Activated CD4-positive, alpha-beta memory T cell treated with anti-CD3 and anti-CD28 coated beads for 36 hours (primary cell): ENCODE data around the gene RNF40. TPM values are rescaled to one million over a fixed set of nuclear protein-coding genes. Genes with fewer than 3 reads are reported as not detected.
A peak's percentile ranks its signal among the peaks of the same experiment; 100 is the strongest.

Source experiments
- CTCF ChIA-PET: fragments of 350-600 bp; sonication (Branson Sonifier 250); formaldehyde crosslinking; loops from one replicate; lab custom pipeline; 2021; ENCODE audit warnings: antibody characterized with exemption, inconsistent platforms; lab: Charles Lee
- POLR2A ChIA-PET: fragments of 350-600 bp; sonication (Branson Sonifier 250); formaldehyde crosslinking; loops from one replicate; lab custom pipeline; 2021; ENCODE audit warnings: antibody characterized with exemption; lab: Charles Lee
- DNase-seq: peaks from one replicate; pipeline ENCODE4 v3.0.0-alpha.2; 2020
- H3K27ac Mint-ChIP-seq: one replicate; pipeline ENCODE4 v1.8.0; 2021; ENCODE audit warnings: mixed read lengths
- H3K27me3 Mint-ChIP-seq: one replicate; pipeline ENCODE4 v1.8.0; 2021; ENCODE audit warnings: mixed read lengths
- H3K36me3 Mint-ChIP-seq: one replicate; pipeline ENCODE4 v1.8.0; 2021; ENCODE audit warnings: mixed read lengths
- H3K4me1 Mint-ChIP-seq: one replicate; pipeline ENCODE4 v1.8.0; 2021; ENCODE audit warnings: low read depth, mixed read lengths
- H3K4me3 Mint-ChIP-seq: one replicate; pipeline ENCODE4 v1.8.0; 2021; ENCODE audit warnings: mild to moderate bottlenecking, mixed read lengths
- H3K9me3 Mint-ChIP-seq: one replicate; pipeline ENCODE4 v1.8.0; 2021; ENCODE audit warnings: mixed read lengths
- intact Hi-C: fragments of 100-400 bp; cut with micrococcal nuclease; formaldehyde crosslinking; loops from one replicate; pipeline ENCODE4 v1.15.1; 2023
- total RNA-seq, 2 experiments: library from RNA; stranded (reverse); gene quantifications; one replicate each; pipeline ENCODE4 v1.2.3, GENCODE V29; 2021

Gene RNF40
- total RNA-seq, 2 experiments from 2014 or later, result 70.9 to 72.8 TPM

GRCh38 chr16:30757316-30757715 lies 4.8 kb upstream of the RNF40 start:
- H3K27ac Mint-ChIP-seq, result no peak overlapping the region
- H3K9me3 Mint-ChIP-seq, result no peaks in the 10 kb centered on the region
- ChIA-PET CTCF (no interaction called here), POLR2A (interaction anchor here (1.0 kb wide), 1 partner anchor 9 kb away, joined by 7 read pairs; the partner anchor contains the start of gene PHKG2)
- no peak for DNase-seq
- H3K27me3 Mint-ChIP-seq, result no peaks in the 10 kb centered on the region
- peaks cover 10% of the 10 kb centered on the region for H3K4me1 Mint-ChIP-seq
- intact Hi-C loops, result no loop called here
- no peak overlapping the region for H3K4me3 Mint-ChIP-seq
- H3K36me3 Mint-ChIP-seq, result peaks cover 3% of the 10 kb centered on the region

GRCh38 chr16:30758988-30759491 lies 3.1 kb upstream of the RNF40 start:
- H3K27ac Mint-ChIP-seq, result no peak overlapping the region
- H3K36me3 Mint-ChIP-seq, result peaks cover 8% of the 10 kb centered on the region
- no peaks in the 10 kb centered on the region for H3K9me3 Mint-ChIP-seq
- ChIA-PET POLR2A (no interaction called here), CTCF (no interaction called here)
- peaks cover 25% of the 10 kb centered on the region for H3K4me1 Mint-ChIP-seq
- no peaks in the 10 kb centered on the region for H3K27me3 Mint-ChIP-seq
- intact Hi-C loops, result no loop called here
- H3K4me3 Mint-ChIP-seq, result no peak overlapping the region
- no peak for DNase-seq

- intact Hi-C loops, result loop anchor here (5.0 kb wide), 1 partner anchor 103 kb away; the partner anchor contains the start of gene FBRS
- ChIA-PET POLR2A (interaction anchor here (0.9 to 1.0 kb wide), 2 partner anchors 9 to 12 kb away, joined by 3 to 5 read pairs; partner anchors contain the start of gene PHKG2), CTCF (interaction anchor here (1.0 to 7.2 kb wide), 2 partner anchors 55 to 82 kb away, joined by 3 to 30 read pairs; no protein-coding TSS in a partner anchor)
- DNase-seq, result no peak
- peaks cover 25% of the 10 kb centered on the region for H3K4me1 Mint-ChIP-seq
- no peak overlapping the region for H3K27ac Mint-ChIP-seq
- peaks cover 12% of the 10 kb centered on the region for H3K36me3 Mint-ChIP-seq
- H3K27me3 Mint-ChIP-seq, result no peaks in the 10 kb centered on the region
- no peaks in the 10 kb centered on the region for H3K9me3 Mint-ChIP-seq
- no peak overlapping the region for H3K4me3 Mint-ChIP-seq
Observed at GRCh38 chr16:30760001-30760559, 2.0 kb upstream of the RNF40 start.

GRCh38 chr16:30760577-30761426 lies 1.3 kb upstream of the RNF40 start:
- H3K4me1 Mint-ChIP-seq, result peaks cover 25% of the 10 kb centered on the region
- no peak overlapping the region for H3K27ac Mint-ChIP-seq
- ChIA-PET POLR2A (interaction anchor here (0.9 kb wide), 1 partner anchor 13 kb away, joined by 5 read pairs; the partner anchor contains the start of gene PHKG2), CTCF (interaction anchor here (7.2 kb wide), 1 partner anchor 54 kb away, joined by 30 read pairs; no protein-coding TSS in a partner anchor)
- no peaks in the 10 kb centered on the region for H3K27me3 Mint-ChIP-seq
- H3K36me3 Mint-ChIP-seq, result peaks cover 18% of the 10 kb centered on the region
- no peak for DNase-seq
- no peaks in the 10 kb centered on the region for H3K9me3 Mint-ChIP-seq
- peak overlapping the region; percentile 93 for H3K4me3 Mint-ChIP-seq
- intact Hi-C loops, result loop anchor here (5.0 kb wide), 1 partner anchor 104 kb away; the partner anchor contains the start of gene FBRS

DNA sequence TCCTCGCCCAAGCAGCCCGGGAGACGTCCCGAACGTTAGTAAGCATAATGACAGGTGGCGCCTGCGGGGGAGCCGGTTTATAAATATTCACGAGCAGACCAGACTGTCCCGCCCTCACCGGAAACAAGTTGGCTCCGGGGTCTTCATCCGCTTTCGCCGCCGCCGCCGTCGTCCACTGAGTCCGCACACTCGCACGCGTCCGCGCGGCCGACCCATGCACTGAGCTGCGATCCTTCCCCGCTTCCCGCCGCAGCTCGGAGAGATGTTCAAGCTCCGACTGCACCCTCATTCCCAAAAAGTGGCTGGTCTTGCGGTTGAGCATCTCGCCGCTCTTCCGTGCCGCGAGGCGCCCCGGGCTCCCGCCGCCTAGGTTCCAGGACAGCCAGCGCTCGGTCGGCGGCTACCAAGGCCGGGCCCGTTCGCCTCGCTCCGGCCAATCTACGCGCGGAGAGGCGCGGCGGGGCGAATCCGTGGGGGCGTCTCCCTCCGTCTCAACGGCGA lies 645 bp upstream of the RNF40 start:
- H3K36me3 Mint-ChIP-seq, result peaks cover 20% of the 10 kb centered on the region
- CTCF ChIA-PET, result interaction anchor here (7.2 kb wide), 1 partner anchor 53 kb away, joined by 30 read pairs; no protein-coding TSS in a partner anchor
- intact Hi-C loops, result loop anchor here (5.0 kb wide), 1 partner anchor 104 kb away; the partner anchor contains the start of gene FBRS
- DNase-seq, result peak; percentile 53
- H3K27ac Mint-ChIP-seq, result peak overlapping the region; percentile 81
- POLR2A ChIA-PET, result no interaction called here
- peak overlapping the region; percentile 93 for H3K4me3 Mint-ChIP-seq
- H3K4me1 Mint-ChIP-seq, result peaks cover 25% of the 10 kb centered on the region
- no peaks in the 10 kb centered on the region for H3K9me3 Mint-ChIP-seq
- H3K27me3 Mint-ChIP-seq, result no peaks in the 10 kb centered on the region

- H3K4me3 Mint-ChIP-seq, result peak overlapping the region; percentile 93
- no peaks in the 10 kb centered on the region for H3K9me3 Mint-ChIP-seq
- intact Hi-C loops, result loop anchor here (1.0 to 5.0 kb wide), 5 partner anchors 12 to 194 kb away; partner anchors contain the start of genes FBRS and PHKG2
- no peak for DNase-seq
- H3K36me3 Mint-ChIP-seq, result peaks cover 29% of the 10 kb centered on the region
- peak overlapping the region; percentile 81 for H3K27ac Mint-ChIP-seq
- CTCF ChIA-PET, result interaction anchor here (1.1 to 7.2 kb wide), 2 partner anchors 52 to 139 kb away, joined by 3 to 30 read pairs; no protein-coding TSS in a partner anchor
- peaks cover 25% of the 10 kb centered on the region for H3K4me1 Mint-ChIP-seq
- H3K27me3 Mint-ChIP-seq, result no peaks in the 10 kb centered on the region
- POLR2A ChIA-PET, result interaction anchor here (1.5 kb wide), 1 partner anchor 42 kb away, joined by 3 read pairs; no protein-coding TSS in a partner anchor
Observed at GRCh38 chr16:30762991-30763725, 1.0 kb downstream of the RNF40 start.

GRCh38 chr16:30764086-30764485 lies 2.0 kb downstream of the RNF40 start:
- Mint-ChIP-seq H3K4me3 (peak overlapping the region; percentile 18), H3K4me1 (peaks cover 25% of the 10 kb centered on the region), H3K9me3 (no peaks in the 10 kb centered on the region), H3K27ac (no peak overlapping the region), H3K36me3 (peaks cover 36% of the 10 kb centered on the region), H3K27me3 (no peaks in the 10 kb centered on the region)
- DNase-seq, result no peak
- CTCF ChIA-PET, result interaction anchor here (7.2 kb wide), 1 partner anchor 51 kb away, joined by 30 read pairs; no protein-coding TSS in a partner anchor
- intact Hi-C loops, result loop anchor here (5.0 kb wide), 1 partner anchor 107 kb away; the partner anchor contains the start of gene FBRS
- POLR2A ChIA-PET, result no interaction called here

- H3K9me3 Mint-ChIP-seq, result no peaks in the 10 kb centered on the region
- no peaks in the 10 kb centered on the region for H3K27me3 Mint-ChIP-seq
- CTCF ChIA-PET, result interaction anchor here (7.2 kb wide), 1 partner anchor 50 kb away, joined by 30 read pairs; no protein-coding TSS in a partner anchor
- H3K27ac Mint-ChIP-seq, result no peak overlapping the region
- no peak for DNase-seq
- peaks cover 40% of the 10 kb centered on the region for H3K36me3 Mint-ChIP-seq
- H3K4me3 Mint-ChIP-seq, result no peak overlapping the region
- POLR2A ChIA-PET, result interaction anchor here (1.0 kb wide), 1 partner anchor 17 kb away, joined by 4 read pairs; the partner anchor contains the start of gene PHKG2
- peaks cover 25% of the 10 kb centered on the region for H3K4me1 Mint-ChIP-seq
- intact Hi-C loops, result loop anchor here (5.0 kb wide), 1 partner anchor 108 kb away; the partner anchor contains the start of gene FBRS
Observed at GRCh38 chr16:30764816-30765465, 2.8 kb downstream of the RNF40 start.

DNA sequence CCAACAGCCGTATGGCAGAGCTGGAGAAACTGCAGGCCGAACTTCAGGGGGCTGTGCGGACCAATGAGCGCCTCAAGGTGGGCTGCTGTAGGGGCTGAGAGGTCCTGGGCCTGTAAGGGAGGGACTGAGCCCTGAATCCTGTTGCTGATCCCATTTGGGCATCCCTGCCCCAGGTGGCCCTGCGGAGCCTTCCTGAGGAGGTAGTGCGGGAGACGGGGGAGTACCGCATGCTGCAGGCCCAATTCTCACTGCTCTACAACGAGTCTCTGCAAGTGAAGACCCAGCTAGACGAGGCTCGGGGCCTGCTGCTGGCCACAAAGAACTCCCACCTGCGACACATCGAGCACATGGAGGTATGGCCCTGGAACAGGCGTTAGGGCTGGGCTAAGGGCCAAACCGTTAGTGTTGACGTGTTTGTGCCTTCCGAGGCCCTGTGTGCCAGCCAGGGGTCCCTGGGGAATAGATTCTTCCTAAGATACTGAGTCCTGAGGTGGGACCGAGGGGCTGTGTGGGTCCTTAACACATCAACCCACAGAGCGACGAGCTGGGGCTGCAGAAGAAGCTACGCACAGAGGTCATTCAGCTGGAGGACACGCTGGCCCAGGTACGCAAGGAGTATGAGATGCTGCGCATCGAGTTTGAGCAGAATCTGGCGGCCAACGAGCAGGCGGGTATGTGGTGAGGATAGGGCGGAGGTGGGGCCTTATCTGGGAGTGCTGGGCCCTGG lies 4.2 kb downstream of the RNF40 start:
- intact Hi-C loops, result no loop called here
- Mint-ChIP-seq H3K4me1 (peaks cover 16% of the 10 kb centered on the region), H3K4me3 (no peak overlapping the region), H3K36me3 (peaks cover 50% of the 10 kb centered on the region), H3K27me3 (no peaks in the 10 kb centered on the region), H3K27ac (no peak overlapping the region), H3K9me3 (no peaks in the 10 kb centered on the region)
- no peak for DNase-seq
- ChIA-PET CTCF (interaction anchor here (7.2 kb wide), 1 partner anchor 49 kb away, joined by 30 read pairs; no protein-coding TSS in a partner anchor), POLR2A (no interaction called here)

DNA sequence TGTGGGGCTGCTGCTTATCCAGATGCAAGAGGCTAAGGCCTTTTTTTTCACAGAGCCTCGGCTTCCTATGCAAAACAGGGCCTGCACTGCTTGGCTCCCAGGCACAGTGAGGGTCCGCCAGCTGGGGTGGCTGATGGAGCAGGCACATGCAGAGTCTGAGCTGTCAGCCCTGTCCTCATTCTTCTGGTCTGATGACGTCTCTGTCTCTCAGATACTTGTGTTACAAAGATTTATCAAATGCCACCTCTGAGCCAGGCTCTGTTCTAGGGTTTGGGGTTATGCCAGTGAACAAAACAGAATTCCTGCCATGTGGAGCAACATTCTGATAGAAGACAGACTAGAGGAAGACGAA lies 4.8 kb downstream of the RNF40 start:
- Mint-ChIP-seq H3K36me3 (peaks cover 50% of the 10 kb centered on the region), H3K27me3 (no peaks in the 10 kb centered on the region), H3K4me1 (peaks cover 16% of the 10 kb centered on the region), H3K9me3 (no peaks in the 10 kb centered on the region), H3K4me3 (no peak overlapping the region), H3K27ac (no peak overlapping the region)
- CTCF ChIA-PET, result interaction anchor here (7.2 kb wide), 1 partner anchor 48 kb away, joined by 30 read pairs; no protein-coding TSS in a partner anchor
- POLR2A ChIA-PET, result no interaction called here
- intact Hi-C loops, result no loop called here
- no peak for DNase-seq
